ENCODE data around the gene CCDC195.

CCDC195 gene

GRCh38 chr2:224751996-224752698 lies 36.0 kb upstream of the CCDC195 start:
- Histone ChIP-seq H3K27ac (no peak overlapping the region), H3K4me2 (no peak overlapping the region), H3K4me1 (ENCODE audit: low read depth, poor library complexity, severe bottlenecking) (no peaks in the 10 kb centered on the region), H3K36me3 (ENCODE audit: insufficient read depth) (no peaks in the 10 kb centered on the region), H3K27me3 (ENCODE audit: insufficient read depth, low read depth) (no peaks in the 10 kb centered on the region), H3K79me2 (ENCODE audit: insufficient read depth, low read depth) (no peaks in the 10 kb centered on the region), H3K4me3 (IDR thresholded peaks at IDR 0.05; ENCODE audit: insufficient read depth, low read depth, low read length) (no peak overlapping the region), H2AFZ (ENCODE audit: low read depth) (no peak overlapping the region), H4K20me1 (ENCODE audit: insufficient read depth) (no peaks in the 10 kb centered on the region), H3K9ac (no peak overlapping the region)
- no peak for TF ChIP-seq CTCF (conservative IDR thresholded peaks at IDR 0.05; ENCODE audit: low read depth, low read length)

GRCh38 chr2:224749136-224749535 lies 33.0 kb upstream of the CCDC195 start:
- no peaks in the 10 kb centered on the region for H3K36me3 ChIP-seq (ENCODE audit: insufficient read depth)
- no peak overlapping the region for H3K9ac ChIP-seq
- no peaks in the 10 kb centered on the region for H3K79me2 ChIP-seq (ENCODE audit: insufficient read depth, low read depth)
- no peak overlapping the region for H3K27ac ChIP-seq
- no peaks in the 10 kb centered on the region for H3K27me3 ChIP-seq (ENCODE audit: insufficient read depth, low read depth)
- no peak for TF ChIP-seq CTCF (conservative IDR thresholded peaks at IDR 0.05; ENCODE audit: low read depth, low read length)
- no peaks in the 10 kb centered on the region for H3K4me1 ChIP-seq (ENCODE audit: low read depth, poor library complexity, severe bottlenecking)
- H3K4me3 ChIP-seq (IDR thresholded peaks at IDR 0.05; ENCODE audit: insufficient read depth, low read depth, low read length): no peak overlapping the region
- H3K4me2 ChIP-seq: no peak overlapping the region
- H2AFZ ChIP-seq (ENCODE audit: low read depth): no peak overlapping the region
- no peaks in the 10 kb centered on the region for H4K20me1 ChIP-seq (ENCODE audit: insufficient read depth)

- no peak for TF ChIP-seq CTCF (conservative IDR thresholded peaks at IDR 0.05; ENCODE audit: low read depth, low read length)
Observed at GRCh38 chr2:224747765-224748164, 31.6 kb upstream of the CCDC195 start.

DNA sequence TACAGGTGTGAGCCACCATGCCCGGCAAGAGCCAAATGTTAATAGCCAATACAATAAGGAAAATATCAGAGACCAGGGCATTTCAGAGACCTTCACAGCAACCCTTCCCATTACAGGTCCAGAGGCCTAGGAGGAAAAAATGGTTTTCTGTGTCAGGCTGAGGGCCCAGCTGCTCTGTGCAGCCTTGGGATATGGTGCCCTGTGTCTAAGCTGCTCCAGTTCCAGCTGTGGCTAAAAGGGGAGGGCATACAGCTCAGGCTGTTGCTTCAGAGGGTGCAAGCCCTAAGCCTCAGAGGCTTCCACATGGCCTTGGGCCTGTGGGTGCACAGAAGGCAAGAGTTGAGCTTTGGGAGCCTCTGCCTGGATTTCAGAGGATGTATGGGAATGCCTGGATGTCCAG lies 20.1 kb upstream of the CCDC195 start:
- TF ChIP-seq CTCF (conservative IDR thresholded peaks at IDR 0.05; ENCODE audit: low read depth, low read length): no peak
- Histone ChIP-seq H3K36me3 (ENCODE audit: insufficient read depth) (no peaks in the 10 kb centered on the region), H4K20me1 (ENCODE audit: insufficient read depth) (no peaks in the 10 kb centered on the region), H3K4me3 (IDR thresholded peaks at IDR 0.05; ENCODE audit: insufficient read depth, low read depth, low read length) (no peak overlapping the region), H3K4me1 (ENCODE audit: low read depth, poor library complexity, severe bottlenecking) (no peaks in the 10 kb centered on the region), H2AFZ (ENCODE audit: low read depth) (no peak overlapping the region), H3K27ac (no peak overlapping the region), H3K9ac (no peak overlapping the region), H3K4me2 (no peak overlapping the region), H3K27me3 (ENCODE audit: insufficient read depth, low read depth) (no peaks in the 10 kb centered on the region), H3K79me2 (ENCODE audit: insufficient read depth, low read depth) (no peaks in the 10 kb centered on the region)

More at GRCh38 chr2:224747765-224748164, 31.6 kb upstream of the CCDC195 start:
- Histone ChIP-seq H3K4me2 (no peak overlapping the region), H3K4me3 (IDR thresholded peaks at IDR 0.05; ENCODE audit: insufficient read depth, low read depth, low read length) (no peak overlapping the region), H3K36me3 (ENCODE audit: insufficient read depth) (no peaks in the 10 kb centered on the region), H3K27me3 (ENCODE audit: insufficient read depth, low read depth) (no peaks in the 10 kb centered on the region), H4K20me1 (ENCODE audit: insufficient read depth) (no peaks in the 10 kb centered on the region), H3K27ac (no peak overlapping the region), H3K4me1 (ENCODE audit: low read depth, poor library complexity, severe bottlenecking) (no peaks in the 10 kb centered on the region), H3K79me2 (ENCODE audit: insufficient read depth, low read depth) (no peaks in the 10 kb centered on the region), H3K9ac (no peak overlapping the region), H2AFZ (ENCODE audit: low read depth) (no peak overlapping the region)

All from KMS-11 (cell line).